Adrenal gland (tissue), 5 donors: ENCODE results near the gene KIR3DL3.
"Not testable (repeated sequence)": the region's sequence is repeated elsewhere in the genome, so short reads cannot be mapped to it uniquely, and the experiment has no call there.

Experiments
- POLR2A ChIP-seq, 2 donors: fragments of 450-650 bp; IDR thresholded peaks; one replicate each; pipeline ENCODE4 v1.6.1; 2017; ENCODE audit warnings: antibody characterized with exemption in 2 of 2, mild to moderate bottlenecking in 2 of 2, moderate library complexity in 1 of 2
- TF ChIP-seq, protein P1 (sequence below), 6 experiments: fragments of 450-650 bp in 4 of 6; fragments of 200-600 bp in 2 of 6; sonication (generic) in 1 of 6; IDR thresholded peaks; 1 replicate in 5 of 6; 2 replicates in 1 of 6; pipeline versions ENCODE4 v1.5.1 to v1.8.0; 2016 to 2021; ENCODE audit warnings: antibody characterized with exemption in 6 of 6, mild to moderate bottlenecking in 2 of 6, moderate library complexity in 1 of 6
- donor health status: DM: no; HTN: no; CAD: no.

DNA sequence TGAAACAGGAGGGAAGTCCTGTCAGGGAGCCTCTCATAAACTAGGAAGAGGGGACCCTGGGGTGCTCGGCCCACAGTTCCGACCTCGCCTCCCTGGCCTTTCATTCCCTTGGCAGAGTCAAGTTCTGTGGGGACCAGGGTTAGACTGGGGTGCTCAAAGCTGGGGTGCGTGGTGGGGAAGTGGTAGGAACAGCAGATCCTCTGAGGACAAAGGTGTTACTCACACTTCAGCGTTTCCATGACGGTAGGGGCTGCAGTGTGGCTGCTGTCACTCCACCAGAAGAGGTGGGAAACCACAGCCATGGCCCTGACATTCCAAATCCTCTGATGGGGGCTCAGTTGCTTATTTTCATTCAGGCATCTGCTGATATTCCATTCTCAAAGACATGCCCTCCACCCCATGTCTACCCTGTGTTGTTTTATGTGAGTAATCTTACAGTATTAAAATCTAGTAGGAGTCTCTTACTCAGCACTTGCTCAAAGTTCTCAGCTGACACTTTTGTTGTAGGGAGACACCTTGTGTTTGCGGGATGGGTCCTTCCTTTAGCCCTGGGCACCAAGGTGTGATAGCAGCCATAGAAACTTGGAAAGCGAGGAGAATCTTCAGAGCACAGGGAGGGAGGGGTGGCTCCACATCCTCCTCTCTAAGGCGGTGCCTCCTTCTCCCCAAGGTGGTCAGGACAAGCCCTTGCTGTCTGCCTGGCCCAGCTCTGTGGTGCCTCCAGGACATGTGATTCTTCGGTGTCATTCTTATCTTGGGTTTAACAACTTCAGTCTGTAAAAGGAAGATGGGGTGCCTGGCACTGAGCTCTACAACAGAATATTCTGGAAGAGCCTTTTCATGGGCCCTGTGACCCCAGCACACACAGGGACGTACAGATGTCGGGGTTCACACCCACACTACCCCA lies 32.2 kb downstream of the KIR3DL3 start:
- TF ChIP-seq, protein P1, sequence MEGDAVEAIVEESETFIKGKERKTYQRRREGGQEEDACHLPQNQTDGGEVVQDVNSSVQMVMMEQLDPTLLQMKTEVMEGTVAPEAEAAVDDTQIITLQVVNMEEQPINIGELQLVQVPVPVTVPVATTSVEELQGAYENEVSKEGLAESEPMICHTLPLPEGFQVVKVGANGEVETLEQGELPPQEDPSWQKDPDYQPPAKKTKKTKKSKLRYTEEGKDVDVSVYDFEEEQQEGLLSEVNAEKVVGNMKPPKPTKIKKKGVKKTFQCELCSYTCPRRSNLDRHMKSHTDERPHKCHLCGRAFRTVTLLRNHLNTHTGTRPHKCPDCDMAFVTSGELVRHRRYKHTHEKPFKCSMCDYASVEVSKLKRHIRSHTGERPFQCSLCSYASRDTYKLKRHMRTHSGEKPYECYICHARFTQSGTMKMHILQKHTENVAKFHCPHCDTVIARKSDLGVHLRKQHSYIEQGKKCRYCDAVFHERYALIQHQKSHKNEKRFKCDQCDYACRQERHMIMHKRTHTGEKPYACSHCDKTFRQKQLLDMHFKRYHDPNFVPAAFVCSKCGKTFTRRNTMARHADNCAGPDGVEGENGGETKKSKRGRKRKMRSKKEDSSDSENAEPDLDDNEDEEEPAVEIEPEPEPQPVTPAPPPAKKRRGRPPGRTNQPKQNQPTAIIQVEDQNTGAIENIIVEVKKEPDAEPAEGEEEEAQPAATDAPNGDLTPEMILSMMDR (IDR thresholded peaks at IDR 0.05) = not testable (repeated sequence)
- not testable (repeated sequence) for TF ChIP-seq POLR2A (IDR thresholded peaks at IDR 0.05)
